Stimulated activated CD8-positive, alpha-beta memory T cell treated with anti-CD3 and anti-CD28 coated beads, Interleukin-12 subunit alpha, Interleukin-12 subunit beta, amount 100 ng/mL, for 1 hour (primary cell): ENCODE data around the gene HSF5.
"Not testable (repeated sequence)": the region's sequence is repeated elsewhere in the genome, so short reads cannot be mapped to it uniquely, and the experiment has no call there.

Experiments
- DNase-seq: peaks from one replicate; pipeline ENCODE4 v3.0.0-alpha.2; 2020; ENCODE audit warnings: low read depth

The HSF5 gene

DNA sequence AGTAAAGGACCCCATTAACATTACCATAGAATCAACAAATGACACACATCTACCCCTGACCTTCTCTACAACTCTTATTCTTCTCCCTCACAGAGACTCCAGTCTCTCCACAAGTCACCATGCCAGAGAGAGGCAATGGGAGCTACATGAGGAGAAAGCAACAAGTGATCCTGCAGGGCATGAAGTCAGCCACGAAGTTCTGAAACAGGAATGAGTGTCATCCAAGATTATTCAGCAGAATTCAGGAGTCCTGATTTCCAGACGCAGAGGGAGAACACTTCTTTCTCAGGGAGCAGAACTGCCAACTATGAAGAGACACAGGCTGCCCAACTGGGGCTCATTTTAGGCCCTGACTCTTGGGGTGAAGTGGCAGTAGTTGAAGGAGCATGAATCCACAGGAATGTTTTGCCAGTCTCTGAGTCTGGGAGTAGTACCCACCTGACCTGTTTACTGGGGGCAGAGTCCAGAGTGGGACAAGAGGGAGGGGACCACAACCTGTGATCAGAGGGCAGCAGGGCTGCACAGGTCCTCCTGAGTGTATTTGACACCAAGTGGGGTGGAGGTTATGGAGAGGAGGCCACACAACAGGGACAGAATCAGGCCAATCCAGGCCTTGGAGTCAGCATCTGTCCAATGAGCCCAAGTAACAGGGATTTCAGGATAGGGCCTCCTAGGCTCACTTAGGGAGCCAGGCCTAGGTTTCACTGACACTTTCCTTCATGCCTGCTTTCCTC, 28.6 kb upstream of the HSF5 start:
- no peak for DNase-seq

GRCh38 chr17:58515286-58515685, 27.1 kb upstream of the HSF5 start:
- no peak for DNase-seq

GRCh38 chr17:58514770-58515157, 26.6 kb upstream of the HSF5 start:
- no peak for DNase-seq

DNA sequence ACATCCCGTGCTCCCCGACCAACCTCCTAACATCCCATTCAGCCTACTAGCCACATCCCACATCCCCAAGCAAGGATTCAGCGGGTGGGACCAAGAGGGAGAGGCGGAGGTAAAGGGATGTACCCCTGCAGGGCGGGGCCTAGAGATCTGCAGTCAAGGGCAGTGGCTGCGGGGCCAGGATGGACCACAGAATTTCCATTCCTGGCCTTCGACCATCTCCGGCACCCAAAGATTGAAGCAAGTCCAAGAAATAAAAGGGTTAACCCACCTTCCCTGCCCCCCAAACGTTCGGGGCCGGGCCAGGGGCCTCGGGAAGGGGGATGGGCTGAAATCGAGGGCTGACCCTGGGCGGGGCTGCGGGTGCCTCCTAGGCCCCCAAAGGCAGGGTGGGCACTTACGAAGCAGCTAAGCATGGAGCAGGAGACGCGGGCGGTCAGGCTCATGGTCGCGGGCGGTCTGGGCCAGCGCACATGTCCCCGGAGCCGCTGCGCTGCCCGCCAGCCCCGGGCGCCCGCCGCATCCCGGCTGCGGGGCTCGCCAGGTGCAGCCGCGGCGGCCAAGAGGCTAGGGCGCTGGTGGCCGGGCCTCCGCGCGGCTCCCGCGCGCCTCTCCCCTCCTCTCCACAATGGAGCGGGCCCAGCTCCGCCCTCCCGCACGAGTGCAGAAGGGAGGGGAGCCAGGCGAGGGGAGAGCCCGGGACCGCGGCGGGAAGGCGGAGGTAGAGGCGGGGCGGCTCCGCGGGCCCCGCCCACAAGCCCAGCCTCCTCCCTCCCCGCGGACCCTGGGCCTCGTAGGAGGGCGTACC, 26.0 kb upstream of the HSF5 start, which contains the start of gene MTMR4:
TSS of gene MTMR4 (minus strand) at position 674 of the 805 bp plus-strand sequence. CDS start at position 443, 231 bp downstream.
- peak; percentile 56 for DNase-seq

- DNase-seq = no peak
Measured at GRCh38 chr17:58513267-58513964, 25.2 kb upstream of the HSF5 start.

DNA sequence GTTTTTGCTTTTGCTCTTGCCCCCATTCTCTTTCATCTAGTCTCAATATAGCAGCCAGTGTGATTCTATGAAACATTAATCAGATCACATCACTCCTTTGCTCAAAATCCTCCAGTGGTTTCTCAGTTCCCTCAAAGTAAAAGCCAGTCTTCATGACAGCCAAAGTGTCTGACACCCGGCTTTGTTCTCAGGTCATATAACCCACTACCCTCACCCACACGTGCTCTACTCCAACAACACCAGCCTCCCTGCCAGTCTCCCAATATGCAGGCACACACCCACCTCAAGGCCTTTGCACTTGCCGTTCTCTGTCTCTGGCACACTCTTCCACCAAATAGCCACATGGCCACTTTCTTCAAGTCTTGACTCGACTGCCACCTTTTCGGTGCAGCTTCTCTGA, 21.9 kb upstream of the HSF5 start:
- no peak for DNase-seq

DNA sequence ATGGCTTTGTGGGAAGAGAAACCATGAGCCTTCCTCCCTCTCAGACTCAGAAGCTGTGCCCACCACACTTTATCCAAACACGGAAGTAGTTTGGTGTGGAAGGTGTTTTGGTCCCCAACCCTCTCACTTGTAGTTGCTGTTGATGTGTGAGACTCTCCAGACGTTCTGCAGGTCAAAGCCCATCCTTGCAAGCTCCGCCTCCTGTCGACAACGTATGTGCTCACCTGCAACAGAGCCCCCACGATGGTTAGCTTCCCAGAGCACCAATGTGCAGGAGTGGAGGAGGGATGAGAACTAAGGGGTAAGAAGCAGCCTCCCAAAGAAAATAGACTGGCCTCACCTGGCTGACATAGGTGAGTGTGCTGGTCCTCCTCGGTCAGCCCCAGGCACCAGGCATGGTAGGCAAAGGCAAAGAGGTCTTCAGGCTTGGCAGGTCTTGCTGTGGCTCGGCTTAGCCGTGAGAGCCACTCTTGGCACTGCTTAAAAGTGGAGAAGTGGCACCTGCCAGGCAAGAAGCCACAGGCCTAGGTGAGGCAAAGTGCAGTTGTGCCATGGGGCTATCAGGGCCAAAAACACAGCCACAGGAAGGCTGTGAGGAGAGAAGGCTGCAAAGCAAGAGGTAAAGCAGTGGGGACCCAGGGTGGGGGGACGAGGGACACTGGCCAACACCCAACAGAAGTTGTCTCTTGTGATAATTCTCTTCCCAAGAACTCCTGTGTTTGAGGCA, 20.3 kb upstream of the HSF5 start:
- DNase-seq = no peak

GRCh38 chr17:58507123-58507634, 19.0 kb upstream of the HSF5 start:
- no peak for DNase-seq

DNA sequence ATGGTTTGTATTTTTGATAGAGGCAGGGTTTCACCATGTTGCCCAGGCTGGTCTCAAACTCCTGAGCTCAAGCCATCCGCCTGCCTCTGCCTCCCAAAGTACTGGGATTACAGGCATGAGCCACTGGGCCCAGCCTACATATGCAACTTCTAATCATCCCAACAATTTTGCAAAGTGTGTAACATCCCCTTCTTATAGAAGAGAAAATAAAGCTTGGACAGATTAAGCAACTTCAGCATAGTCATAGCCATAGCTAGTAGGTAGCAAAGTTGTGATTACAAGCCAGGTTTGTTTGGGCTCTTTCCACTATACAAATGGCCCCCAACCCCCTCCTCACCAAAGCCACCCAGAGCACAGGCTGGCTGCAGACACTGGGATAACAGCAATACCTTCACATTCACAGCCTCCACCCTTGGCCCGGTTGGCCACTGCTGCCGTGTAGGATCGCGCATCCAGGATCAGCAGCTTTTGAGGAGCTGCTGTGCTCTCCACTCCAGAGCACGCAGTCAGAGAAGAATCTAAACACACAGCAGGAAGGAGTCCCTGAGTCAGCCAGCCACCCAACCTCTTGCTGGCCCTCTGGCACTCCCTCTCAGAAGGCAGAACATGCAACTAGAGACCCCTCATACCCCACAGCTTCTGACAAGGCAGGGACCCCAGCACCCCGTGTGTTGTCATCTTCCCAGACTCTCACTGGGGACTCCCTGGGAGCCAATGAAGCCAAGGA, 18.3 kb upstream of the HSF5 start:
- no peak for DNase-seq

GRCh38 chr17:58504826-58505351, 16.7 kb upstream of the HSF5 start:
- no peak for DNase-seq

DNA sequence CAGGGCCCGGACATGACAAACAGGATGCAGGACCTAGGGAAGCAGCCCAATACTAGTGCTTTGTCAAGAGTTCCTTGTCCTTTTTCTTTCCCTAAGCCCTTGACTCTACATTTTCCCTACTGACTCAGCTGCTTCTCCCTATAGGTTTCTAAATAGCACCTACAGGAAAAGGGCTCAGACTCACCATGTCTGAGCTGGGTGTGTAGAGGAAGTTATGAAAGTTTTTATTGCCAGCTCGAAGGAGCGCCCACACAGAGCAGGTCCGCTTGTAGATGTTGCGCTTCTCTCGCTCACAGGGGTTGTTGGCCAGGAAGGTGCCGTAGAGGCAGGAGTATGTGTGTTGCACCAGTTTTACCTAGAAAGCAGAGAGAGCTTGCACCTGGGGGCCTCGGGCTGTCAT, 15.7 kb upstream of the HSF5 start:
- DNase-seq = no peak

- DNase-seq = not testable (repeated sequence)
Measured at GRCh38 chr17:58503134-58503533, 14.9 kb upstream of the HSF5 start.

GRCh38 chr17:58501451-58501850, 13.2 kb upstream of the HSF5 start:
- DNase-seq = no peak

DNA sequence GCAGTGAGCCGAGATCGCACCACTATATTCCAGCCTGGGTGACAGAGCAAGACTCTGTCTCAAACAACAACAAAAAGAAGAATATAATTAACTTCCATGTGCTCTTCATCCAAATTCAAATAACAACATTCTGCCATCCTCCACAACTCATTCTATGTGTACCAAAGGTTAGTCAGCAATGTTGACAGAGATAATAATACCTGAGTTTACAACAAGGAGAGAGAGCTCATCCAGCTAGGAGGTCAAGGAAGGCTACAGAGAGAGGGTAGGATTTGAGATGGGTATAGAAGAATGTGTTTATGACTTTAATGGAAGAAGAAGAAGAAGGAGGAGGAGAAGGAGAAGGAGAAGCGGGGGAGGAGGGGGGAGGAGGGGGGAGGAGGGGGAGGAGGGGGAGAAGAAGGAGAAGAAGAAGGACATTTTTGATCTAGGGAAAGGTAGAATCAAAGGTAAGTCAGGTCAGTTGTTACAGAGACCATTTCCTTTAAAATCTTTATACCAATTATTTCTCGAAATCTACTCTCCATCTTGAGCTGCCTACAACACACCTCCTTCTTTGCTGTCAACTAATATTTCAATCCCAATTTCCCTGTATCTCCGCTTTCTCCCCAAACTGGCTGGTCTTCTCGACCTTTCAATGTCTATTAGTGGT, 10.1 kb upstream of the HSF5 start:
- no peak for DNase-seq

DNA sequence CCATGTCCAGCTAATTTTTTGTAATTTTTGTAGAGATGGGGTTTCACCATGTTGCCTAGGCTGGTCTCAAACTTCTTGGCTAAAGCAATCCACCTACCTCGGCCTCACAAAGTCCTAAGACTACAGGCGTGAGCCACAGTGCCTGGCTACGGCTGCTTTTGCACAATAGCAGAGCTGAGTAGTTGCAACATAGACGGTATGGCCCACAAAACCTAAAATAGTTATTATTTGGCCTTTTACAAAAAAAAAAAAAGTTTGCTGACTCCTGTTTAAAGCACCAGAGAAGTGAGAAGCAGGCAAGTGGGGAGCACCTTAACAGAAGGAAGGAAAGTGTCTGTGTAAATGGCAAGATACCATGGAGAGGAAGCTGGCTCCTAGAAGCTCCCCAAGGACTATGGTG, 5.3 kb upstream of the HSF5 start:
- no peak for DNase-seq

DNA sequence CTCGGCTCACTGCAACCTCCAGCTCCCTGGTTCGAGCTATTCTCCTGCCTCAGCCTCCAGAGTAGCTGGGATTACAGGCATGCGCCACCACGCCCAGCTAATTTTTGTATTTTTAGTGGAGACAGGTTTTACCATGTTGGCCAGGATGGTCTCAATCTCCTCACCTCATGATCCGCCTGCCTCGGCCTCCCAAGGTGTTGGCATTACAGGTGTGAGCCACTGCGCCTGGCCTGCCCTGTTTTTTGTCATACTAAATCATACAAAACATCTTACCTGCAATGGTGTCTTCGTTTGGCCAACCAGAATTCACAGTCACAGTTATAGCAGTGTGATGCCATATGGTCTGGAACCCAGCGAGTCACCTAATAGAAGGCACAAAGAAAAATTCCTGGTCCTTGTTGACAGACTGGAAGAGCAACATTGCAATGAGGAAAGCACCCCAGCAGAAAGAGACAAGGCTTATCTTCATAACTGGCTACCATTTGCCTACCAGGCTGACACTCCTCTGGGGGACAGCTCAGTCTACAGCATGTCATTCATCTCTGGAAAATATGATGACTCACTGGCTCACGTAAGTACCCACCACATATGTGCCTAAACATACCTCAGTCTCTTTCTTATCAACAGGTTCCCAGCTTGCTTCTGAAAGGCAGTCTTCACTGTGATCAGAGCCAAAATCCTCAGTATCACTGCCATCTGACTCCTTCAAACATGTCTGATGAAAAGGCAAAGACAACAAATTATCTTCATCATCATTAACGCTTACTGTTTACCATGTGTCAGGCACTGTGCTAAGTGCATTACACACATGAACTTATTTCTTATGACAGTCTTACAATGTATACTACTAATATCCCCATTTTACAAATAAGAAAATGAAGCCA, 4.3 kb upstream of the HSF5 start:
- no peak for DNase-seq

DNA sequence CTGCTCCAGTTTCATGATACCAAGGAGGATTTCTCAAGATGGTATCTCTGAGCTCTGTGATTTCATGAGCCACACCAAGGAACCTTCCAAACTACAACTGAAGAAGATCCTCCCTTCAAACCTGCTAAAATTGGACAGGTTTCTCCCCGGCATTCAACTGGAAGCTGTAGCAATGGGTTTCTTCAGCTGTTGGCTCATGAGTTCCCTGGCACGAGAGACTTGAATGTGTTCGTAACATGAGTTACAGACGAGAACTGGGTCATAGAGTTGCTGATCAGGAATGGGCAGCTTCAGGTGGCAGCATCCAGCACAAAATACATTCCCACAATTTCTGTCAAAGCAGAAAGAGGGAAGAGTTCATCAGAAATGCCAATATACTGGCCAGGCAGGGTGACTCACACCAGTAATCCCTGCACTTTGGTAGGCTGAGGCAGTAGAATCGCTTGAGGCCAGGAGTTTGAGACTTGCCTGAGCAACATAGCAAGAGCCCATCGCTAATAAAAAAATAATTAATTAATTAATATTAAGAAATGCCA, 3.4 kb upstream of the HSF5 start:
- no peak for DNase-seq

DNA sequence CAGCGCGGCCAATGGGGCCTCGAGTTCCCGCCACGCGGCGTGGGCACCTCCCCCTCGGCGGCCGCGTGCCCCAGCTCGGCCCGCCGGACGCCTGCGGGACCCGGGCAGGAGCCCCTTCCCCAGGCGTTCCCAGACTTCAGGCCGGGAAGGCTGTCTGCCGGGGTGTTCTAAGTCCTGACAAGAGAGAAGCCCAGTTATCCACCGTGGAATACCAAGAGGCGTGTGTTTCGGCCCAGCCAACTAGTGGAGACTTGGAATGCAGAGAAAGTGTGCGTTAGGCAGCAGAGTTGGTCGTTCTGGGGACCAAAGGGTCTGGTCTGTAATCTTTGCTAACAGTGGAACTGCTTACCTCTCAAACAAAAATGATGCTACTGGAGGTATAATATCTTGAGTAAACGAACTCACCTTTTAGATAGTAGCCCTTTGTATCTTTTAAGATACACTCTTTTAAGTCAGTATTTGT, 251 bp upstream of the HSF5 start:
- no peak for DNase-seq

DNA sequence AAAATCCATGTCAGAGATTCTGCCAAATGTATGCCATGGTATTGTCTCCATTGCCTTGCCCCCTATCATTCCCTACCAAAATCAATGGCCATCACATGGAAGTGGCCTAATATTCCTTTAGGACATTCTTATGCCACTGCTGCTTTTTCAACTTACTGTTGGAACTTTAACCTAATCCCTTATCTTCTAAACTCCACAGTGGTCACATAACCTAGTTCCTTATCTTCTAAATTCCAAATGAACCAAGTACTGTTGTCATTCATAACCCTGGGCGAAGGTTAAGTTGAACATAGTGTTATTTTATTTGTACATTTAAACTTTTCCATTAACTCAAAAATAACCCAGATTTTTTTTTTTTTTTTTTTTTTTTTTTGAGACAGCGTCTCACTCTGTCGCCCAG, 3.6 kb downstream of the HSF5 start:
- no peak for DNase-seq
